CD14-positive monocyte (primary cell): Measurements from ENCODE around the gene ARSI. TPM values are rescaled to one million over a fixed set of nuclear protein-coding genes. Genes with fewer than 3 reads are reported as not detected.

Experiments
- DNase-seq, 3 donors: peaks; one replicate each; pipeline ENCODE4 v3.0.0-alpha.2; 2011 to 2022
- H2AFZ ChIP-seq: 2 replicates; pipeline ENCODE4 v1.6.0; 2012; ENCODE audit warnings: mild to moderate bottlenecking, low read depth, low read length, inconsistent platforms; ENCODE audit not compliant: insufficient read depth, poor library complexity, severe bottlenecking
- H3K27ac ChIP-seq, 2 donors: 1 replicate in 1 of 2; 2 replicates in 1 of 2; pipeline ENCODE4 v1.5.1; 2012 to 2013; ENCODE audit warnings: low read length in 2 of 2, control low read depth in 1 of 2, inconsistent platforms in 1 of 2, low read depth in 1 of 2, mild to moderate bottlenecking in 1 of 2
- H3K27me3 ChIP-seq, 2 donors: one replicate each; pipeline versions ENCODE4 v1.6.0 to v1.6.1; 2011 to 2013; ENCODE audit warnings: low read length in 2 of 2; ENCODE audit not compliant: control insufficient read depth in 2 of 2, insufficient read depth in 2 of 2
- H3K36me3 ChIP-seq, 2 donors: replicated peaks in 1 of 2; 1 replicate in 1 of 2; 2 replicates in 1 of 2; pipeline versions ENCODE4 v1.5.1 to v1.6.1; 2012 to 2013; ENCODE audit warnings: low read length in 2 of 2, control low read depth in 1 of 2, inconsistent platforms in 1 of 2, mild to moderate bottlenecking in 1 of 2; ENCODE audit not compliant: insufficient read depth in 2 of 2, control insufficient read depth in 1 of 2
- H3K4me1 ChIP-seq, 2 donors: 1 replicate in 1 of 2; 2 replicates in 1 of 2; pipeline versions ENCODE4 v1.5.1 to v1.6.1; 2012 to 2013; ENCODE audit warnings: low read length in 2 of 2, control low read depth in 1 of 2, inconsistent platforms in 1 of 2, mild to moderate bottlenecking in 1 of 2, moderate library complexity in 1 of 2; ENCODE audit not compliant: insufficient read depth in 2 of 2, control insufficient read depth in 1 of 2
- H3K4me2 ChIP-seq: replicated peaks from 2 replicates; pipeline ENCODE3; 2012; ENCODE audit warnings: low read length, moderate library complexity, mild to moderate bottlenecking; ENCODE audit not compliant: poor library complexity, severe bottlenecking; ENCODE audit errors: extremely low read depth
- H3K4me3 ChIP-seq, 3 experiments: fragments of 200-600 bp in 1 of 3; sonication (generic) in 1 of 3; replicated peaks in 1 of 3; 1 replicate in 2 of 3; 2 replicates in 1 of 3; pipeline ENCODE4 v1.5.1; 2011 to 2013; ENCODE audit warnings: low read length in 3 of 3, mild to moderate bottlenecking in 3 of 3, control low read depth in 2 of 3, low read depth in 2 of 3, inconsistent platforms in 1 of 3, moderate library complexity in 1 of 3
- H3K79me2 ChIP-seq: 2 replicates; pipeline ENCODE4 v1.6.0; 2012; ENCODE audit warnings: mild to moderate bottlenecking, control low read depth, inconsistent platforms, low read length, moderate library complexity; ENCODE audit not compliant: insufficient read depth
- H3K9ac ChIP-seq: 2 replicates; pipeline ENCODE4 v1.6.0; 2017; ENCODE audit warnings: low read length, mild to moderate bottlenecking; ENCODE audit not compliant: insufficient read depth, poor library complexity, severe bottlenecking
- H3K9me3 ChIP-seq, 2 donors: replicated peaks in 1 of 2; 1 replicate in 1 of 2; 2 replicates in 1 of 2; pipeline versions ENCODE4 v1.5.1 to v1.6.1; 2012 to 2013; ENCODE audit warnings: low read length in 2 of 2, control low read depth in 1 of 2; ENCODE audit not compliant: control insufficient read depth in 1 of 2, insufficient read depth in 1 of 2
- H4K20me1 ChIP-seq: 2 replicates; pipeline ENCODE4 v1.6.0; 2012; ENCODE audit warnings: mild to moderate bottlenecking, low read length, control low read depth, moderate library complexity; ENCODE audit not compliant: insufficient read depth
- H3K27ac Mint-ChIP-seq, 7 donors: one replicate each; pipeline ENCODE4 v1.8.0; 2020; ENCODE audit warnings: mild to moderate bottlenecking in 7 of 7, mixed read lengths in 7 of 7, moderate library complexity in 6 of 7, inconsistent platforms in 2 of 7
- H3K27me3 Mint-ChIP-seq, 3 donors: one replicate each; pipeline ENCODE4 v1.8.0; 2021 to 2022; ENCODE audit warnings: low read depth in 3 of 3, mild to moderate bottlenecking in 3 of 3, mixed read lengths in 3 of 3, moderate library complexity in 3 of 3, inconsistent platforms in 1 of 3
- H3K36me3 Mint-ChIP-seq, 2 donors: one replicate each; pipeline ENCODE4 v1.8.0; 2020; ENCODE audit warnings: mixed read lengths in 2 of 2, inconsistent platforms in 1 of 2, mild to moderate bottlenecking in 1 of 2
- H3K4me1 Mint-ChIP-seq: one replicate; pipeline ENCODE4 v1.8.0; 2020; ENCODE audit warnings: mild to moderate bottlenecking, mixed read lengths
- H3K4me3 Mint-ChIP-seq, 2 donors: one replicate each; pipeline ENCODE4 v1.8.0; 2020; ENCODE audit warnings: mild to moderate bottlenecking in 2 of 2, mixed read lengths in 2 of 2, moderate library complexity in 1 of 2
- H3K9me3 Mint-ChIP-seq, 7 donors: one replicate each; pipeline ENCODE4 v1.8.0; 2020 to 2022; ENCODE audit warnings: mixed read lengths in 7 of 7, mild to moderate bottlenecking in 6 of 7, moderate library complexity in 6 of 7, inconsistent platforms in 2 of 7
- WGBS: methylation state at CpG from one replicate; pipeline ENCODE4 v1.1.5; 2013; ENCODE audit warnings: missing lambda C conversion rate; ENCODE audit not compliant: insufficient coverage; 5-methylcytosine and 5-hydroxymethylcytosine counted together
- intact Hi-C, 2 donors: fragments of 100-400 bp; cut with micrococcal nuclease; formaldehyde crosslinking; loops; one replicate each; pipeline versions ENCODE4 v1.15.0 to v1.15.1; 2023
- polyA plus RNA-seq, 3 donors: library from polyadenylated mRNA; depleted of rRNA in 1 of 3; unstranded in 2 of 3; stranded (reverse) in 1 of 3; fragments of 300-500 nt in 2 of 3; fragments of >200 nt in 1 of 3; fragmentation: Illumina TruSeq in 2 of 3; gene quantifications; 1 replicate in 2 of 3; 2 replicates in 1 of 3; pipeline ENCODE4 v1.2.3, GENCODE V29; 2012 to 2021
- TF ChIP-seq, protein P1 (sequence below): fragments of 200-600 bp; IDR thresholded peaks from one replicate; pipeline ENCODE4 v1.8.0; 2022; ENCODE audit warnings: antibody characterized with exemption, mild to moderate bottlenecking

ARSI gene
- polyA plus RNA-seq, 3 donors = not detected

GRCh38 chr5:150263375-150263775 is 39.3 kb downstream of the ARSI start:
- Histone ChIP-seq H3K79me2 (no peaks in the 10 kb centered on the region), H2AFZ (no peak overlapping the region), H3K27me3 (no peaks in the 10 kb centered on the region), H3K9ac (no peak overlapping the region), H3K4me1 (peaks cover 18 to 19% of the 10 kb centered on the region in 2 donors), H3K4me3 (no peak overlapping the region), H3K4me2 (no peak overlapping the region), H3K9me3 (no peaks in the 10 kb centered on the region), H4K20me1 (no peaks in the 10 kb centered on the region), H3K27ac (no peak overlapping the region), H3K36me3 (no peaks in the 10 kb centered on the region)
- TF ChIP-seq, protein P1, sequence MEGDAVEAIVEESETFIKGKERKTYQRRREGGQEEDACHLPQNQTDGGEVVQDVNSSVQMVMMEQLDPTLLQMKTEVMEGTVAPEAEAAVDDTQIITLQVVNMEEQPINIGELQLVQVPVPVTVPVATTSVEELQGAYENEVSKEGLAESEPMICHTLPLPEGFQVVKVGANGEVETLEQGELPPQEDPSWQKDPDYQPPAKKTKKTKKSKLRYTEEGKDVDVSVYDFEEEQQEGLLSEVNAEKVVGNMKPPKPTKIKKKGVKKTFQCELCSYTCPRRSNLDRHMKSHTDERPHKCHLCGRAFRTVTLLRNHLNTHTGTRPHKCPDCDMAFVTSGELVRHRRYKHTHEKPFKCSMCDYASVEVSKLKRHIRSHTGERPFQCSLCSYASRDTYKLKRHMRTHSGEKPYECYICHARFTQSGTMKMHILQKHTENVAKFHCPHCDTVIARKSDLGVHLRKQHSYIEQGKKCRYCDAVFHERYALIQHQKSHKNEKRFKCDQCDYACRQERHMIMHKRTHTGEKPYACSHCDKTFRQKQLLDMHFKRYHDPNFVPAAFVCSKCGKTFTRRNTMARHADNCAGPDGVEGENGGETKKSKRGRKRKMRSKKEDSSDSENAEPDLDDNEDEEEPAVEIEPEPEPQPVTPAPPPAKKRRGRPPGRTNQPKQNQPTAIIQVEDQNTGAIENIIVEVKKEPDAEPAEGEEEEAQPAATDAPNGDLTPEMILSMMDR = no peak
- H3K9me3 Mint-ChIP-seq = no peaks in the 10 kb centered on the region
- peaks cover 5 to 9% (median 6%) of the 10 kb centered on the region in 3 donors for H3K27me3 Mint-ChIP-seq
- peak overlapping the region in 1 of 7 donors; percentile 31 for H3K27ac Mint-ChIP-seq
- no peak for DNase-seq
- H3K4me3 Mint-ChIP-seq = no peak overlapping the region
- H3K36me3 Mint-ChIP-seq = no peaks in the 10 kb centered on the region
- WGBS = 90% methylated on average over 4 of the region's 5 CpGs
- intact Hi-C loops = no loop called here
- peaks cover 22% of the 10 kb centered on the region for H3K4me1 Mint-ChIP-seq

GRCh38 chr5:150262502-150262901 is 40.2 kb downstream of the ARSI start:
- Mint-ChIP-seq H3K27me3 (peaks cover 3 to 7% (median 5%) of the 10 kb centered on the region in 3 donors), H3K36me3 (no peaks in the 10 kb centered on the region), H3K4me1 (peaks cover 22% of the 10 kb centered on the region), H3K4me3 (no peak overlapping the region), H3K27ac (no peak overlapping the region), H3K9me3 (no peaks in the 10 kb centered on the region)
- H3K36me3 ChIP-seq = no peaks in the 10 kb centered on the region
- no peak for DNase-seq
- intact Hi-C loops = no loop called here
- H3K4me3 ChIP-seq = no peak overlapping the region
- no peaks in the 10 kb centered on the region for H3K9me3 ChIP-seq
- no CpG with 5 or more reads among the region's 7 CpGs for WGBS
- H3K79me2 ChIP-seq = no peaks in the 10 kb centered on the region
- H3K4me2 ChIP-seq = no peak overlapping the region
- H3K27me3 ChIP-seq = no peaks in the 10 kb centered on the region
- peaks cover 18 to 19% of the 10 kb centered on the region in 2 donors for H3K4me1 ChIP-seq
- no peak overlapping the region for H2AFZ ChIP-seq
- H3K9ac ChIP-seq = no peak overlapping the region
- no peaks in the 10 kb centered on the region for H4K20me1 ChIP-seq
- TF ChIP-seq, protein P1 = no peak
- no peak overlapping the region for H3K27ac ChIP-seq
